WERI-Rb-1 (cell line): ENCODE results near the gene GALNT17.
A peak's percentile ranks its signal among the peaks of the same experiment; 100 is the strongest.

Experiments used
- DNase-seq: peaks from one replicate; pipeline ENCODE4 v3.0.0-alpha.2; 2020
- H3K27ac ChIP-seq: fragments of 250-450 bp; sonication (Bioruptor Pico); 2 replicates; pipeline ENCODE4 v1.5.1; 2020; ENCODE audit warnings: mild to moderate bottlenecking, moderate library complexity
- H3K27me3 ChIP-seq: fragments of 250-450 bp; sonication (Bioruptor Pico); 2 replicates; pipeline ENCODE4 v1.5.1; 2021; ENCODE audit warnings: mild to moderate bottlenecking, low read depth, moderate library complexity; ENCODE audit not compliant: insufficient read depth, severe bottlenecking
- H3K36me3 ChIP-seq: fragments of 250-450 bp; sonication (Bioruptor Pico); 2 replicates; pipeline ENCODE4 v1.5.1; 2020; ENCODE audit warnings: mild to moderate bottlenecking, moderate library complexity
- H3K4me3 ChIP-seq: 2 replicates; pipeline ENCODE4 v1.5.1; 2011; ENCODE audit warnings: low read depth, mild to moderate bottlenecking, control low read depth, low read length
- H3K9me3 ChIP-seq: fragments of 250-450 bp; sonication (Bioruptor Pico); 2 replicates; pipeline ENCODE4 v1.5.1; 2021; ENCODE audit warnings: mild to moderate bottlenecking, moderate library complexity; ENCODE audit not compliant: severe bottlenecking
- CTCF ChIP-seq: IDR thresholded peaks from 2 replicates; pipeline ENCODE4 v1.5.1; 2011; ENCODE audit warnings: low read depth, mild to moderate bottlenecking, control low read depth, inconsistent platforms, low read length

GALNT17 gene

DNA sequence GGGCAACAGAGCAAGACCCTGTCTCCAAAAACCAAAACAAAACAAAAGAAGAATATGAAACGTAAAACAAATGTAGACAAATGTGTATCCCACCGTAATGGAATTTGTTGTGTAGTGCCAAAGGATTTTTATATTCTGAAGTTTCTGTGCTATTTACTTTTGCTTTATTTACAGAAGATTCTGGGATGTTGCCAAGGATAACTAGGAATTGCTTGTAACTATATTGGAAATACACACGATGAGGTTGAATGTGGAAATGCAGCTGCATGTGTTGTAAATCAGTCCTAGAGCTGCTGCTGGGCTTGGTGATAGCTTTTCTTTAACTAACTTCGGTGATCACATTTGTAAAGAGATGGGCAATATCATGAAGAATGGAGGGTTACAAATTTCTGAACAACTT lies 39.5 kb downstream of the GALNT17 start:
- H3K4me3 ChIP-seq = no peak overlapping the region
- no peaks in the 10 kb centered on the region for H3K9me3 ChIP-seq
- peaks cover 22% of the 10 kb centered on the region for H3K27me3 ChIP-seq
- DNase-seq = no peak
- H3K27ac ChIP-seq = no peak overlapping the region
- no peaks in the 10 kb centered on the region for H3K36me3 ChIP-seq
- TF ChIP-seq CTCF = no peak

DNA sequence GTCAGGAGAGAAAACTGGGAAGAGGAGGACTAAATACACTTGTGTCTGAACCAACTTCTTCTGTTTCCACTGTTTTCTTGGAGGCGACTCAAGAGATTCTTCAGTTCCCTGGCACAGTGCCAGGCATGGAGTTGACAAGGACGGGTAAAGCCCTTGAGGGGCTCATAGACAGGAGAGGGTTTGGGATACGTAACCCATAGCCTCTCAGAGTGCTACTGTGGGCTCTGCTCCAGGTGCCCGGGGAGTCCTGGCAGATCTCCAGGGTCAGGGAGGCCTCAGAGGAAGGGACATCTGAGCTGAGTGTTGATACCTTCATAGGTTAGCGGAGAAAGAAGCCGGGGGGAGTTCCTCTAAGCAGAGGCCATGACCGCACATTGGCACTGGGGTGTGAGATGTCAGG lies 42.0 kb downstream of the GALNT17 start:
- no peak for DNase-seq
- Histone ChIP-seq H3K4me3 (no peak overlapping the region), H3K27ac (no peak overlapping the region), H3K9me3 (no peaks in the 10 kb centered on the region), H3K36me3 (no peaks in the 10 kb centered on the region), H3K27me3 (peaks cover 21% of the 10 kb centered on the region)
- no peak for TF ChIP-seq CTCF

GRCh38 chr7:71182438-71182935 lies 50.5 kb downstream of the GALNT17 start:
- no peak overlapping the region for H3K4me3 ChIP-seq
- DNase-seq = no peak
- H3K9me3 ChIP-seq = no peaks in the 10 kb centered on the region
- no peaks in the 10 kb centered on the region for H3K27me3 ChIP-seq
- H3K36me3 ChIP-seq = no peaks in the 10 kb centered on the region
- H3K27ac ChIP-seq = no peak overlapping the region
- no peak for TF ChIP-seq CTCF

GRCh38 chr7:71184136-71184535 lies 52.2 kb downstream of the GALNT17 start:
- Histone ChIP-seq H3K27me3 (no peaks in the 10 kb centered on the region), H3K9me3 (no peaks in the 10 kb centered on the region)

DNA sequence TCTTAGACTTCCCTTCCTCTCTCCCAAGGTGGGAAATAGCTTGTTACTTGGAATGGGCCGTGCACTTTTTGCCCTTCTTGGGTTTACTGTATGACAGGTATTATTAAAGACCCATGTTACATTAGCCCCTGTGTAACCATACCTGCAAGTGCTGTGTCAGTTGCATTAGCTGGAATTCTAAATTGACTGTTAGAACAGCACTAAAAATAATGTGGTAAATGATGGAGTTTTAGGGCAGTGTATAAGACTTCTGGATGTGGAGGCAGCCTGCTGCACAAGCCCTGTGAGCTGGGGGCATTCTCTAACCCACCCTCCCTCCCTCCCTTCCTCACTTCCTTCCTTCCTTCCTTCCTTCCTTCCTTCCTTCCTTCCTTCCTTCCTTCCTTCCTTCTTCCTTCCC lies 52.7 kb downstream of the GALNT17 start:
- TF ChIP-seq CTCF = no peak
- no peak overlapping the region for H3K4me3 ChIP-seq
- DNase-seq = no peak

More at GRCh38 chr7:71184136-71184535, 52.2 kb downstream of the GALNT17 start:
- peak; percentile 65 for DNase-seq
- Histone ChIP-seq H3K36me3 (no peaks in the 10 kb centered on the region), H3K27ac (no peak overlapping the region), H3K4me3 (no peak overlapping the region)
- no peak for TF ChIP-seq CTCF

DNA sequence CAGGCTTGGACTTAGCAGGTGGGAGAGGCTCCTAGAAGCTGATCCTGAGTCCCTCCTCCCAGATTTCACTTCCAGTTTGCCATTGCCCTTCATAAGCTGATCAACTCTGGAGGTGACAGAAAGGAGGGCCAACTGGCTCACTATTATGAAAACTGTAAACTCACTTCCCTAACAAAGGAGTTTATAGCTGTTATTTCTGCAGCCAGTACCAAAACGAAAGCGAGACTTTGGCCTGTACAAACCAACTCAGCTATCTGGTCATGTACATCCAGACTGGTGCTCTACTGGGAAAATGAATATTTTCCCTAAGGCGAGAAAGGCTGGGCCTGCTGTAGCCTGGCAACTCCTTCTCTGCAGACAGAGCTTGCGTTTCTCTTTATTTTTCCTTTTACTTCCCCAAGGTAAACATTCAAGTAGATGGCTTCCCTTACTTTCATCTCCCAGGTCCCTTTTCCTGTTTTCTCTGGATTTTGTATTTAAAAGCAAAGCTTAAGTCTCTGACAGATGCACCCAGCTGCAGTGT lies 54.7 kb downstream of the GALNT17 start:
- Histone ChIP-seq H3K27ac (no peak overlapping the region), H3K9me3 (no peaks in the 10 kb centered on the region), H3K4me3 (no peak overlapping the region), H3K36me3 (no peaks in the 10 kb centered on the region), H3K27me3 (no peaks in the 10 kb centered on the region)
- TF ChIP-seq CTCF = no peak
- DNase-seq = peak; percentile 11

More for the DNA sequence above, 52.7 kb downstream of the GALNT17 start:
- Histone ChIP-seq H3K36me3 (no peaks in the 10 kb centered on the region), H3K27ac (no peak overlapping the region), H3K27me3 (no peaks in the 10 kb centered on the region), H3K9me3 (no peaks in the 10 kb centered on the region)
